PFSK-1 (cell line): ENCODE results near the gene ARPC5.

Source experiments
- POLR2AphosphoS5 ChIP-seq: IDR thresholded peaks from 2 replicates; pipeline ENCODE4 v1.6.1; 2012; ENCODE audit warnings: low read depth, mild to moderate bottlenecking, control low read depth, low read length, moderate library complexity
- REST ChIP-seq, 2 experiments: IDR thresholded peaks; 2 replicates each; pipeline versions ENCODE4 v1.6.1 to v1.8.0; 2011 to 2012; ENCODE audit warnings: low read depth in 2 of 2, low read length in 2 of 2, control low read depth in 1 of 2, inconsistent platforms in 1 of 2, mild to moderate bottlenecking in 1 of 2, moderate library complexity in 1 of 2; ENCODE audit not compliant: insufficient read depth in 1 of 2
- SIN3A ChIP-seq: IDR thresholded peaks from 2 replicates; pipeline ENCODE4 v1.6.1; 2012; ENCODE audit warnings: mild to moderate bottlenecking, low read length, moderate library complexity, borderline replicate concordance; ENCODE audit not compliant: insufficient read depth
- TAF1 ChIP-seq: IDR thresholded peaks from 2 replicates; pipeline ENCODE4 v1.6.1; 2012; ENCODE audit warnings: low read length, control low read depth, borderline replicate concordance; ENCODE audit not compliant: insufficient read depth

DNA sequence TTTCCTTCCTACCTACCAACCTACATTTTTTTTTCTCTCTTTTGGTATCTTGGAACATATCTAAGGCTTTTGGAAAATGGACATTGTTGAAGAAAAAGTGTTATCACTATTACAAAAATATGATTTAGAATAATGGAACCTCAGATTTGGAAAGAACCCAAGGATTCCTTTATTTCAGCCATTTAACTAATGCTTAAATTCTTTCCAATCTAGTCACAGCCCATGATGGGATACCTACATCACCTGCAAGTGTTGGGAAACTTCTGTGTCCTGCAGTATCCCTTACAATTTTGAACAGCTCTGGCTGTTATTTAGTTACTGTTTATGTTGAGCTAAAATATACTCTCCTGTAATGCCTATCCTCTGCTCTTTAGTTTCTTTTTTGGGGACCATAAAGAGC is 39.8 kb upstream of the ARPC5 start:
- TF ChIP-seq REST (IDR thresholded peaks at IDR 0.05; ENCODE audit: insufficient read depth in 1 of 2, low read depth in 2 of 2, low read length in 2 of 2) (no peak), SIN3A (no peak), POLR2AphosphoS5 (no peak), TAF1 (no peak)
